HEK293 (cell line): ENCODE measurements around the gene SETD1B.

ENCODE experiments used
- HOXC10 ChIP-seq: sonication (generic); formaldehyde crosslinking; IDR thresholded peaks from 2 replicates; pipeline ENCODE4 v1.8.1; 2023; ENCODE audit warnings: mild to moderate bottlenecking, missing genetic modification reagents
- ZNF121 ChIP-seq: fragments of 450-650 bp; formaldehyde crosslinking; IDR thresholded peaks from 2 replicates; pipeline ENCODE4 v1.5.1; 2016; ENCODE audit warnings: missing biosample characterization, missing genetic modification characterization
- ZNF155 ChIP-seq: fragments of 450-650 bp; formaldehyde crosslinking; IDR thresholded peaks from 2 replicates; pipeline ENCODE4 v1.5.1; 2016; ENCODE audit warnings: missing biosample characterization, missing genetic modification characterization
- ZNF274 ChIP-seq, 2 experiments: fragments of 200-500 bp in 1 of 2; fragments of 450-650 bp in 1 of 2; sonication (Bioruptor generic) in 1 of 2; formaldehyde crosslinking in 1 of 2; IDR thresholded peaks; 2 replicates each; pipeline versions ENCODE4 v1.5.1 to v1.6.1; 2014 to 2016; ENCODE audit warnings: borderline replicate concordance in 1 of 2, inconsistent platforms in 1 of 2, low read length in 1 of 2, missing biosample characterization in 1 of 2, missing genetic modification characterization in 1 of 2
- ZNF302 ChIP-seq: fragments of 450-650 bp; formaldehyde crosslinking; IDR thresholded peaks from 2 replicates; pipeline ENCODE4 v1.5.1; 2016; ENCODE audit warnings: missing biosample characterization, missing genetic modification characterization, low read depth
- ZNF391 ChIP-seq: fragments of 450-650 bp; formaldehyde crosslinking; IDR thresholded peaks from 2 replicates; pipeline ENCODE4 v1.5.1; 2016; ENCODE audit warnings: low read depth, missing biosample characterization, missing genetic modification characterization, borderline replicate concordance
- ZNF416 ChIP-seq: fragments of 450-650 bp; formaldehyde crosslinking; IDR thresholded peaks from 2 replicates; pipeline ENCODE4 v1.5.1; 2016; ENCODE audit warnings: missing biosample characterization, missing genetic modification characterization
- ZNF548 ChIP-seq: fragments of 450-650 bp; formaldehyde crosslinking; IDR thresholded peaks from 2 replicates; pipeline ENCODE4 v1.5.1; 2016; ENCODE audit warnings: missing biosample characterization, missing genetic modification characterization
- ZNF549 ChIP-seq: fragments of 450-650 bp; IDR thresholded peaks from 2 replicates; pipeline ENCODE4 v1.5.1; 2018; ENCODE audit warnings: missing biosample characterization, missing genetic modification characterization, mild to moderate bottlenecking, inconsistent platforms, moderate library complexity
- ZNF610 ChIP-seq: fragments of 450-650 bp; formaldehyde crosslinking; IDR thresholded peaks from 2 replicates; pipeline ENCODE4 v1.5.1; 2016; ENCODE audit warnings: missing biosample characterization, missing genetic modification characterization, borderline replicate concordance
- ZNF621 ChIP-seq: fragments of 450-650 bp; formaldehyde crosslinking; IDR thresholded peaks from 2 replicates; pipeline ENCODE4 v1.5.1; 2017; ENCODE audit warnings: missing biosample characterization, missing genetic modification characterization
- ZNF626 ChIP-seq: fragments of 450-650 bp; sonication (Bioruptor Pico); formaldehyde crosslinking; IDR thresholded peaks from 2 replicates; pipeline ENCODE4 v1.5.1; 2018; ENCODE audit warnings: missing biosample characterization, missing genetic modification characterization, inconsistent platforms
- ZNF629 ChIP-seq: fragments of 450-650 bp; formaldehyde crosslinking; IDR thresholded peaks from 2 replicates; pipeline ENCODE4 v1.5.1; 2017; ENCODE audit warnings: missing biosample characterization, missing genetic modification characterization
- ZNF660 ChIP-seq: fragments of 450-650 bp; IDR thresholded peaks from 2 replicates; pipeline ENCODE4 v1.5.1; 2018; ENCODE audit warnings: missing biosample characterization, mild to moderate bottlenecking, missing genetic modification characterization
- ZNF670 ChIP-seq: fragments of 450-650 bp; formaldehyde crosslinking; IDR thresholded peaks from 2 replicates; pipeline ENCODE4 v1.5.1; 2016; ENCODE audit warnings: missing biosample characterization, missing genetic modification characterization, low read depth
- ZNF791 ChIP-seq: fragments of 450-650 bp; formaldehyde crosslinking; IDR thresholded peaks from 2 replicates; pipeline ENCODE4 v1.5.1; 2016; ENCODE audit warnings: missing biosample characterization, missing genetic modification characterization
- ZNF792 ChIP-seq: fragments of 450-650 bp; formaldehyde crosslinking; IDR thresholded peaks from 2 replicates; pipeline ENCODE4 v1.5.1; 2016; ENCODE audit warnings: missing biosample characterization, missing genetic modification characterization
- ZNF830 ChIP-seq: fragments of 450-650 bp; IDR thresholded peaks from 2 replicates; pipeline ENCODE4 v1.5.0; 2018; ENCODE audit warnings: missing biosample characterization, missing genetic modification characterization, low read depth, mild to moderate bottlenecking, moderate library complexity
- ZXDB ChIP-seq: fragments of 450-650 bp; formaldehyde crosslinking; IDR thresholded peaks from 2 replicates; pipeline ENCODE4 v1.5.1; 2016; ENCODE audit warnings: missing biosample characterization, missing genetic modification characterization
- TF ChIP-seq, protein P1 (sequence below): fragments of 450-650 bp; formaldehyde crosslinking; IDR thresholded peaks from 2 replicates; pipeline ENCODE4 v1.5.1; 2016; ENCODE audit warnings: missing biosample characterization, missing genetic modification characterization
- TF ChIP-seq, protein P2 (sequence below): fragments of 450-650 bp; formaldehyde crosslinking; IDR thresholded peaks from 2 replicates; pipeline ENCODE4 v1.5.1; 2017; ENCODE audit warnings: missing biosample characterization, missing genetic modification characterization
- TF ChIP-seq, protein P3 (sequence below): fragments of 450-650 bp; formaldehyde crosslinking; IDR thresholded peaks from 2 replicates; pipeline ENCODE4 v1.5.1; 2016; ENCODE audit warnings: missing biosample characterization, missing genetic modification characterization
- TF ChIP-seq, protein P4 (sequence below): fragments of 450-650 bp; formaldehyde crosslinking; IDR thresholded peaks from 2 replicates; pipeline ENCODE4 v1.5.1; 2016; ENCODE audit warnings: missing biosample characterization, missing genetic modification characterization
- TF ChIP-seq, protein P5 (sequence below): fragments of 450-650 bp; formaldehyde crosslinking; IDR thresholded peaks from 2 replicates; pipeline ENCODE4 v1.5.1; 2016; ENCODE audit warnings: missing biosample characterization, missing genetic modification characterization
- TF ChIP-seq, protein P6 (sequence below): fragments of 450-650 bp; formaldehyde crosslinking; IDR thresholded peaks from 2 replicates; pipeline ENCODE4 v1.5.1; 2016; ENCODE audit warnings: missing biosample characterization, missing genetic modification characterization

The SETD1B gene

DNA sequence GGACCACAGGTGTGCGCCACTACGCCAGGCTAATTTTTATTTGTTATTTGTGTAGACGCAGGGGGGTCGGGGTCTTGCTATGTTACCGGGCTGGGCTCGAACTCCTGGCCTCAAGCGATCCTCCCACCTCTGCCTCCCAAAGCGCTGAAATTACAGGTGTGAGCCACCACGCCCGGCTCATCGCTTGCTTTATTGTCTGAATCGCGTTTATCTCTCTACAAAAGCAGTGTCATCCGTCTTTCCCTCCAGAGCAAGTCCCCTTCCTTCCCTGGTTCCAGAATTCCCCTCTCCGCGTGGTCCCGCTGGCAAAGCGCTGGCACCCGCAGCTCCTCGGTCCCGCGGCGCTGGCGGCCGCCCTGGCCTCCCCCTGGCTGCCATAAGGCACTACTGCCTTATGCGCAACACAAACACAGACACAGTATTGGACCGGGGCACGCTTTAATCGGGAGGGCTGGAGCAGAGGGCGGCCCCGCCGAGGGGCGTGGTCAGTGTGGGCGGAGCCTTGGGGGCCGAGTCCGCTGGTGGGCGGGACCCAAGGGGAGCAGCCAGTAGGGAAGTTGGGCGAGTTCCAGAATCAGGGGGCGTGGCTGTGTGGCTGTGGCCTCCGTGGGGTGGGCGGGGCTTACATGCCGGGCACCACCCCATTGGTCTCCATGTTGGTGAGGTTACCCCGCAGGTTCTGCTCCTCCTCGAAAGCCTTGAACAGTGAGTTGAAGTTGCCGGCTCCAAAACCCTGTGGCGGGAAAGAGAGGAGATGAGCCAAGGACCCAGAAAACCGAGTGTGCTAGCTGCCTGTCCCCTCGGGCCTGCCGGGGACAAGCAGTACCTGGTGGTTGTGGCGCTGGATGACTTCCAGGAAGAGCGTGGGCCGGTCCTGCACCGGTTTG lies 35.5 kb downstream of the SETD1B start (continued):
- TF ChIP-seq, protein P1, sequence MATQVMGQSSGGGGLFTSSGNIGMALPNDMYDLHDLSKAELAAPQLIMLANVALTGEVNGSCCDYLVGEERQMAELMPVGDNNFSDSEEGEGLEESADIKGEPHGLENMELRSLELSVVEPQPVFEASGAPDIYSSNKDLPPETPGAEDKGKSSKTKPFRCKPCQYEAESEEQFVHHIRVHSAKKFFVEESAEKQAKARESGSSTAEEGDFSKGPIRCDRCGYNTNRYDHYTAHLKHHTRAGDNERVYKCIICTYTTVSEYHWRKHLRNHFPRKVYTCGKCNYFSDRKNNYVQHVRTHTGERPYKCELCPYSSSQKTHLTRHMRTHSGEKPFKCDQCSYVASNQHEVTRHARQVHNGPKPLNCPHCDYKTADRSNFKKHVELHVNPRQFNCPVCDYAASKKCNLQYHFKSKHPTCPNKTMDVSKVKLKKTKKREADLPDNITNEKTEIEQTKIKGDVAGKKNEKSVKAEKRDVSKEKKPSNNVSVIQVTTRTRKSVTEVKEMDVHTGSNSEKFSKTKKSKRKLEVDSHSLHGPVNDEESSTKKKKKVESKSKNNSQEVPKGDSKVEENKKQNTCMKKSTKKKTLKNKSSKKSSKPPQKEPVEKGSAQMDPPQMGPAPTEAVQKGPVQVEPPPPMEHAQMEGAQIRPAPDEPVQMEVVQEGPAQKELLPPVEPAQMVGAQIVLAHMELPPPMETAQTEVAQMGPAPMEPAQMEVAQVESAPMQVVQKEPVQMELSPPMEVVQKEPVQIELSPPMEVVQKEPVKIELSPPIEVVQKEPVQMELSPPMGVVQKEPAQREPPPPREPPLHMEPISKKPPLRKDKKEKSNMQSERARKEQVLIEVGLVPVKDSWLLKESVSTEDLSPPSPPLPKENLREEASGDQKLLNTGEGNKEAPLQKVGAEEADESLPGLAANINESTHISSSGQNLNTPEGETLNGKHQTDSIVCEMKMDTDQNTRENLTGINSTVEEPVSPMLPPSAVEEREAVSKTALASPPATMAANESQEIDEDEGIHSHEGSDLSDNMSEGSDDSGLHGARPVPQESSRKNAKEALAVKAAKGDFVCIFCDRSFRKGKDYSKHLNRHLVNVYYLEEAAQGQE (tag by site-specific recombination), result no peak
- TF ChIP-seq ZNF549 (tag by site-specific recombination) (no peak), ZNF626 (no peak), ZNF121 (tag by site-specific recombination) (no peak), ZNF792 (no peak), ZNF391 (tag by site-specific recombination) (no peak), ZNF416 (no peak), ZNF830 (no peak), ZNF621 (no peak), HOXC10 (CRISPR knock-in tag) (no peak), ZNF274 (IDR thresholded peaks at IDR 0.05; ENCODE audit: low read length) (no peak), ZNF274 (tag by site-specific recombination; IDR thresholded peaks at IDR 0.05; ENCODE audit: borderline replicate concordance) (no peak), ZNF548 (tag by site-specific recombination) (no peak), ZNF155 (tag by site-specific recombination) (no peak), ZNF660 (tag by site-specific recombination) (no peak), ZXDB (tag by site-specific recombination) (0 out of 2 replicates have a peak, but pooled peaks have one; percentile 7), ZNF610 (tag by site-specific recombination) (no peak), ZNF670 (tag by site-specific recombination) (no peak), ZNF791 (tag by site-specific recombination) (no peak), ZNF629 (tag by site-specific recombination) (0 out of 2 replicates have a peak, but pooled peaks have one; percentile 21), ZNF302 (tag by site-specific recombination) (no peak)
- TF ChIP-seq, protein P2, sequence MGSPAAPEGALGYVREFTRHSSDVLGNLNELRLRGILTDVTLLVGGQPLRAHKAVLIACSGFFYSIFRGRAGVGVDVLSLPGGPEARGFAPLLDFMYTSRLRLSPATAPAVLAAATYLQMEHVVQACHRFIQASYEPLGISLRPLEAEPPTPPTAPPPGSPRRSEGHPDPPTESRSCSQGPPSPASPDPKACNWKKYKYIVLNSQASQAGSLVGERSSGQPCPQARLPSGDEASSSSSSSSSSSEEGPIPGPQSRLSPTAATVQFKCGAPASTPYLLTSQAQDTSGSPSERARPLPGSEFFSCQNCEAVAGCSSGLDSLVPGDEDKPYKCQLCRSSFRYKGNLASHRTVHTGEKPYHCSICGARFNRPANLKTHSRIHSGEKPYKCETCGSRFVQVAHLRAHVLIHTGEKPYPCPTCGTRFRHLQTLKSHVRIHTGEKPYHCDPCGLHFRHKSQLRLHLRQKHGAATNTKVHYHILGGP (tag by site-specific recombination), result peak; percentile 58; the same call in 1 of the 2 replicates
- TF ChIP-seq, protein P3, sequence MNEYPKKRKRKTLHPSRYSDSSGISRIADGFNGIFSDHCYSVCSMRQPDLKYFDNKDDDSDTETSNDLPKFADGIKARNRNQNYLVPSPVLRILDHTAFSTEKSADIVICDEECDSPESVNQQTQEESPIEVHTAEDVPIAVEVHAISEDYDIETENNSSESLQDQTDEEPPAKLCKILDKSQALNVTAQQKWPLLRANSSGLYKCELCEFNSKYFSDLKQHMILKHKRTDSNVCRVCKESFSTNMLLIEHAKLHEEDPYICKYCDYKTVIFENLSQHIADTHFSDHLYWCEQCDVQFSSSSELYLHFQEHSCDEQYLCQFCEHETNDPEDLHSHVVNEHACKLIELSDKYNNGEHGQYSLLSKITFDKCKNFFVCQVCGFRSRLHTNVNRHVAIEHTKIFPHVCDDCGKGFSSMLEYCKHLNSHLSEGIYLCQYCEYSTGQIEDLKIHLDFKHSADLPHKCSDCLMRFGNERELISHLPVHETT (tag by site-specific recombination), result 0 out of 2 replicates have a peak, but pooled peaks have one; percentile 16
- TF ChIP-seq, protein P4, sequence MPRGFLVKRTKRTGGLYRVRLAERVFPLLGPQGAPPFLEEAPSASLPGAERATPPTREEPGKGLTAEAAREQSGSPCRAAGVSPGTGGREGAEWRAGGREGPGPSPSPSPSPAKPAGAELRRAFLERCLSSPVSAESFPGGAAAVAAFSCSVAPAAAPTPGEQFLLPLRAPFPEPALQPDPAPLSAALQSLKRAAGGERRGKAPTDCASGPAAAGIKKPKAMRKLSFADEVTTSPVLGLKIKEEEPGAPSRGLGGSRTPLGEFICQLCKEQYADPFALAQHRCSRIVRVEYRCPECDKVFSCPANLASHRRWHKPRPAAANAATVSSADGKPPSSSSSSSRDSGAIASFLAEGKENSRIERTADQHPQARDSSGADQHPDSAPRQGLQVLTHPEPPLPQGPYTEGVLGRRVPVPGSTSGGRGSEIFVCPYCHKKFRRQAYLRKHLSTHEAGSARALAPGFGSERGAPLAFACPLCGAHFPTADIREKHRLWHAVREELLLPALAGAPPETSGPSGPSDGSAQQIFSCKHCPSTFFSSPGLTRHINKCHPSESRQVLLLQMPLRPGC (tag by site-specific recombination), result peak; percentile 42; the same call in 1 of the 2 replicates
- TF ChIP-seq, protein P5, sequence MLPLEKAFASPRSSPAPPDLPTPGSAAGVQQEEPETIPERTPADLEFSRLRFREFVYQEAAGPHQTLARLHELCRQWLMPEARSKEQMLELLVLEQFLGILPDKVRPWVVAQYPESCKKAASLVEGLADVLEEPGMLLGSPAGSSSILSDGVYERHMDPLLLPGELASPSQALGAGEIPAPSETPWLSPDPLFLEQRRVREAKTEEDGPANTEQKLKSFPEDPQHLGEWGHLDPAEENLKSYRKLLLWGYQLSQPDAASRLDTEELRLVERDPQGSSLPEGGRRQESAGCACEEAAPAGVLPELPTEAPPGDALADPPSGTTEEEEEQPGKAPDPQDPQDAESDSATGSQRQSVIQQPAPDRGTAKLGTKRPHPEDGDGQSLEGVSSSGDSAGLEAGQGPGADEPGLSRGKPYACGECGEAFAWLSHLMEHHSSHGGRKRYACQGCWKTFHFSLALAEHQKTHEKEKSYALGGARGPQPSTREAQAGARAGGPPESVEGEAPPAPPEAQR (tag by site-specific recombination), result no peak
- TF ChIP-seq, protein P6, sequence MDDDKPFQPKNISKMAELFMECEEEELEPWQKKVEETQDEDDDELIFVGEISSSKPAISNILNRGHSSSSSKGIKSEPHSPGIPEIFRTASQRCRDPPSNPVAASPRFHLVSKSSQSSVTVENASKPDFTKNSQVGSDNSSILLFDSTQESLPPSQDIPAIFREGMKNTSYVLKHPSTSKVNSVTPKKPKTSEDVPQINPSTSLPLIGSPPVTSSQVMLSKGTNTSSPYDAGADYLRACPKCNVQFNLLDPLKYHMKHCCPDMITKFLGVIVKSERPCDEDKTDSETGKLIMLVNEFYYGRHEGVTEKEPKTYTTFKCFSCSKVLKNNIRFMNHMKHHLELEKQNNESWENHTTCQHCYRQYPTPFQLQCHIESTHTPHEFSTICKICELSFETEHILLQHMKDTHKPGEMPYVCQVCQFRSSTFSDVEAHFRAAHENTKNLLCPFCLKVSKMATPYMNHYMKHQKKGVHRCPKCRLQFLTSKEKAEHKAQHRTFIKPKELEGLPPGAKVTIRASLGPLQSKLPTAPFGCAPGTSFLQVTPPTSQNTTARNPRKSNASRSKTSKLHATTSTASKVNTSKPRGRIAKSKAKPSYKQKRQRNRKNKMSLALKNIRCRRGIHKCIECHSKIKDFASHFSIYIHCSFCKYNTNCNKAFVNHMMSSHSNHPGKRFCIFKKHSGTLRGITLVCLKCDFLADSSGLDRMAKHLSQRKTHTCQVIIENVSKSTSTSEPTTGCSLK (tag by site-specific recombination), result no peak
